ENCODE measurements around the gene TOR3A.
"Not testable (repeated sequence)": the region's sequence is repeated elsewhere in the genome, so short reads cannot be mapped to it uniquely, and the experiment has no call there.

TOR3A gene

GRCh38 chr1:179081687-179082332, at the start of gene TOR3A:
TOR3A (plus strand) TSS chr1:179082070; CDS start chr1:179082129, 59 bp downstream.
- no peak for DNase-seq

- DNase-seq: no peak
Measured at GRCh38 chr1:179034720-179035119, 47.1 kb upstream of the TOR3A start.

- no peak for DNase-seq
Measured at GRCh38 chr1:179036844-179037465, 44.9 kb upstream of the TOR3A start.

- DNase-seq: no peak
Measured at GRCh38 chr1:179038528-179039281, 43.2 kb upstream of the TOR3A start.

GRCh38 chr1:179039502-179040174, 42.2 kb upstream of the TOR3A start:
- not testable (repeated sequence) for DNase-seq

- not testable (repeated sequence) for DNase-seq
Measured at GRCh38 chr1:179040175-179040551, 41.7 kb upstream of the TOR3A start.

GRCh38 chr1:179042087-179042486, 39.8 kb upstream of the TOR3A start:
- no peak for DNase-seq

GRCh38 chr1:179042700-179043099, 39.2 kb upstream of the TOR3A start:
- DNase-seq: no peak

GRCh38 chr1:179043266-179043665, 38.6 kb upstream of the TOR3A start:
- no peak for DNase-seq

GRCh38 chr1:179043907-179044306, 38.0 kb upstream of the TOR3A start:
- DNase-seq: no peak

GRCh38 chr1:179046808-179047635, 34.8 kb upstream of the TOR3A start:
- DNase-seq: no peak

GRCh38 chr1:179047636-179047997, 34.3 kb upstream of the TOR3A start:
- DNase-seq: no peak

GRCh38 chr1:179048339-179049124, 33.3 kb upstream of the TOR3A start:
- no peak for DNase-seq

GRCh38 chr1:179052776-179053175, 29.1 kb upstream of the TOR3A start:
- DNase-seq: no peak

- DNase-seq: no peak
Measured at GRCh38 chr1:179053486-179053885, 28.4 kb upstream of the TOR3A start.

- DNase-seq: no peak
Measured at GRCh38 chr1:179055937-179056336, 25.9 kb upstream of the TOR3A start.

- no peak for DNase-seq
Measured at GRCh38 chr1:179058487-179059483, 23.1 kb upstream of the TOR3A start.

- DNase-seq: no peak
Measured at GRCh38 chr1:179061360-179062282, 20.2 kb upstream of the TOR3A start.

GRCh38 chr1:179066471-179066870, 15.4 kb upstream of the TOR3A start:
- DNase-seq: no peak

Data from NCI-H1436 treated with DMSO at 0.1 percent for 48 hours (cell line).